ENCODE results near the gene CSMD2.
"Not testable (repeated sequence)": the region's sequence is repeated elsewhere in the genome, so short reads cannot be mapped to it uniquely, and the experiment has no call there.

The CSMD2 gene

DNA sequence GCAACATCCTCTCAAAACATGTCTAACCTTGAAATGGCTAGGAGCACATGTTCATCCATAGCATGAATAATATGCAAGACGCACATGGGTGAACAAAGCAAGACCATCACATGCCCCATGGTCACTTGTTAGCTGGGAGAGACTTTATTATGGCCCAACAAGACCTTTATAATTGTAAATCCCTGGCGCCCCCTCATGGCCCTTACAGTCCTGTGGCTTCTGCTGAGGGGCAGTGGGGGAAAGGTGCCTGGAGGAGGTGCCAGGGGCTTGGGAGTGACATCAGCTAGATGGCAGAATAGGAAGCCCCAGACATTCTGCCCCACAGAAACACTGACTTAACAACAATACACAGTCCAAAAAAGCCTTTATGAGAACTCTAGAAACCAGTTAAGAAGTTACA is 51.7 kb downstream of the CSMD2 start:
- DNase-seq (ENCODE audit: low read depth in 1 of 2, low spot score in 1 of 2): no peak

- DNase-seq (ENCODE audit: low read depth in 1 of 2, low spot score in 1 of 2): no peak
Observed at GRCh38 chr1:34108711-34109110, 56.3 kb downstream of the CSMD2 start.

DNA sequence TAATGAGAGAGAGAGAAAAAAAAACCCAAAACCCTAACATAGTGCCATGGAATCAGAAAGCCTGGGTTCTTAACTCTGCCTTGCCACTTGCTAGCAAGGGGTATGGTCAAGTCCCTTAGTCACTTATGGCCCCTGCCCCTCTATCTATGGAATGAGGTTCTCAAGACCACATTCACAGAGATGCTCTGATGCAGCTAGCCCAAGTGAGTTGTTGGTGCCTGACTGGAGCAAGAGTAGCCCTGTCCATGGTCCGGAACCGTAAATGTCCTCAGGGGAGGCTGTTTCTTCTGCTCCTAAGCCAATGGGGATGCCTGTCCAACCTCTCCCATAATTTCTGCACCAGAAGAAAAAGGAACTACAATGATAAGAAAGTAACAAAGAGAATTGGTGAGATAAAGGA is 56.8 kb downstream of the CSMD2 start:
- no peak for DNase-seq (ENCODE audit: low read depth in 1 of 2, low spot score in 1 of 2)

- no peak for DNase-seq (ENCODE audit: low read depth in 1 of 2, low spot score in 1 of 2)
Observed at GRCh38 chr1:34101151-34101550, 63.9 kb downstream of the CSMD2 start.

DNA sequence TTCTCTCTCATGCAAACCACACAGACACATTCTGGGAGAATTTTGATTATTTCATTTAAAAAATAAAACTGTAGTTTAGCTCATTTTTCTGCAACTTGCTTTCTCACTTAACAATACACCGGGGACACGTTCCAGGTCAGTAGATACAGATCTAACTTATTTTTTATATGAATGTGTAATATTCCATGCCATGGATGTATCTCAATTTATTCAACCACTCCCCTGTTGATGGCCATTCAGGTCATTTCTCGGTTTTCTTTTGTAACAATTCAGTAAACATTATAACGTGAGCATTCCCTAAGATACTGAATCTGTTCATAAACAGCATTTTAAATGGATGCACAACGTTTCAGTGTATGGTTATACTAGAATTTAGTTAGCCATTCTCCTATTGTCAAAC is 64.7 kb downstream of the CSMD2 start:
- no peak for DNase-seq (ENCODE audit: low read depth in 1 of 2, low spot score in 1 of 2)

- not testable (repeated sequence) for DNase-seq (ENCODE audit: low read depth in 1 of 2, low spot score in 1 of 2)
Observed at GRCh38 chr1:34092399-34092798, 72.6 kb downstream of the CSMD2 start.

GRCh38 chr1:34089731-34090130 is 75.3 kb downstream of the CSMD2 start:
- DNase-seq (ENCODE audit: low read depth in 1 of 2, low spot score in 1 of 2): no peak

DNA sequence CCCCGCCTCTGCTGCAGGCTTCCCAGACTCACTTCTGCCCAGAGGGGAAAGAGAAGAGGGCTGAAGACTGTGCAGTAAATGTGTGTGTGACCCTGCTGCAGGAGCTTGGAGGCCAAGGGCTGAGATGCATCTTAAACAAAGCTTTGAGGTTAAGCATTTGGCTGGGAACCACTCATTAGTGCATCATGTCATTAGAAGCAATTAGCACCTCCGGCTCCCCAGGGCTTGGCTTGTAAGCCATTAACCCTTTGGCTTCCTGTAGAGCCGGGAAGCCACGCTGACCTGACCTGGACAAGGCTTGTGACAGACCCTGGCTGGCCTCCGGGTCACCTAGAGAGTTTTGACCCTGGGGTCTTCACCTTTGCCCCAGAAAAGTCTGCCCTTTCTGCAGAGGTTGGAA is 77.0 kb downstream of the CSMD2 start:
- no peak for DNase-seq (ENCODE audit: low read depth in 1 of 2, low spot score in 1 of 2)

DNA sequence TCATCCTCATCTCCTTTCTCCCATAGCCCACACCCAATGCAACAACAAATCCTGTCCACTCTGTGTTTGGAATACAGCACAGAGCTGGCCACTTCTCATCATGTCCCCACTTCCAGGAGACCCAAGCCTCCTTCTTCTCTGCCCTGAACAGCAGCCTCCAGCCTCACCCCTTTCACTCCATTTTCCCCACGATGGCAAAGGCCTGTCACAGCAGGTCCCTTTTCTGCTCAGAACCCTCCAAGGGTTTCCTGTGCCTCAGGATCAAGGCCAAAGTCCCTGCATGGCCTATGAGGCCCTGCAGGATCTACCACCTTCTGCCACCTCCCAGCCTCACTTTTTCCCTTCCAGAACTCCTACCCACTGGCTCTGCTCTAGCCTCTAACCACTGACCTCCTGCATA is 78.5 kb downstream of the CSMD2 start:
- no peak for DNase-seq (ENCODE audit: low read depth in 1 of 2, low spot score in 1 of 2)

DNA sequence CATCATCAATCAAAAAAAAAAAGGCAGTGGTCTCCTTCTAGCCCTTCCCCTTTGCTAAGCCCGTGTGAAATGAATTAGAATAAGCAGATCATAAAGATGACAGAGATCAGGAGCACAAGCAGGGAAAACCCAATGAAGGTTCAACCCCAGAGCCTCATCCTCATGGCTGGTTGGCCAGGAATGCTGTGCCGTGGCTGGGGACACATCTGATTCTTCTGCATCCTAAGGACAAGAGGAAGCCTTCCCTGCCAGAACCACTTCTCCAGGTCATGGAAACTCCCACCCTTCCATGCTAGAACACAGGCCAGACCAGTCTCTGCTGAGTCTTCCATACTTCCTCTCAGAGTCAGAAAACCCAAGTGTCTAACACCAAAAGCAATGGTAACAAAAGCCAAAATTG is 81.1 kb downstream of the CSMD2 start:
- no peak for DNase-seq (ENCODE audit: low read depth in 1 of 2, low spot score in 1 of 2)

- DNase-seq (ENCODE audit: low read depth in 1 of 2, low spot score in 1 of 2): not testable (repeated sequence)
Observed at GRCh38 chr1:34082085-34082670, 82.9 kb downstream of the CSMD2 start.

GRCh38 chr1:34078383-34078782 is 86.6 kb downstream of the CSMD2 start:
- no peak for DNase-seq (ENCODE audit: low read depth in 1 of 2, low spot score in 1 of 2)

DNA sequence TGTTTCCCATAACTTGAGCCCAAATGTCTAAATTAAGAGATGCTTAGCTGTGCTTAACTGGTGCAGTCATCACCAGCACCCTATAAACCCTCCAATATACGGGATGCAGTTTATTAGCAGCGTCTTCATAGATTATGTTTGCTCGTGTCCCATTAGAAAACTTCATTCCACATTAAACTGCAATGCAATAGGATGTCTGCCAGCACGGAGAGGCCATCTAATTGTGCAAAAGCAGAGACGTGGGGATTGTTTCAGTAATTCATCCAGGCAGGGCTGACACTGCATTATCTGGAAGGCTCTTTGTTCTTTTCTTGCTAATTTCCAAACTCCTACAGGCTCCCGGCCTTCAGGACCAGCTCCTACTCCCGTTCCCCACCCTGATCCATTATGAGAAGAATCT is 89.5 kb downstream of the CSMD2 start:
- no peak for DNase-seq (ENCODE audit: low read depth in 1 of 2, low spot score in 1 of 2)

DNA sequence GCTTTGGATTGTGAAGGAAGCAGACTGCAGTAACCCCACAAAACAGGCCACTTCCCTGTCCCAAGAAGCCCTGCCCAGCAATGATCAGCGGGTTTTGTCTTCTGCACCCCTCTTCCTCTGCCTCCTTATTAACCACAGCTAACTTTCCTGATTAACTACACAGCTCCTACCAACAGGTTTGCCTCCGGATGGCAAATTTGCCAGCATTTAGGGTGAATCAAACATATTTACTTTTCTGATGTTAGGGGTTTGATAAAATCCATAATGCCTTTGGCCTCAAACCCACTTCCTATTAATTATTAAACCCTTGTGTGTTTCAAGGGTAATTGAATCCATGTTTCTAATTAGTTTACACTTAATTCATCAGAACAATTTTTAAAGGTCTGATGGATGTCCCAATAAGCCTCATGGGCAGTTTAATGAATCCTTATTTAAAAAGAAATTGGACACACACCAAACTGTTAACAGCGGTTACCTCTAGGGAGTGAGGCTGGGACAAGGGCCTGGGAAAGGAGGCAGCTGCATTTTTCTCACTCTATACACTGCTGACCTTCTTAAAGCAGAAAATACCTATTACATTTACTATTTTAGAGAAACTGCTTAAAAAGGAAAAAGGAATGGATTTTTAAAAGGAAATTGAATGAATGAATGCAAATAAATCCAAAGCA is 91.9 kb downstream of the CSMD2 start:
- DNase-seq (ENCODE audit: low read depth in 1 of 2, low spot score in 1 of 2): no peak

- DNase-seq (ENCODE audit: low read depth in 1 of 2, low spot score in 1 of 2): no peak
Observed at GRCh38 chr1:34070201-34070836, 94.7 kb downstream of the CSMD2 start.

DNA sequence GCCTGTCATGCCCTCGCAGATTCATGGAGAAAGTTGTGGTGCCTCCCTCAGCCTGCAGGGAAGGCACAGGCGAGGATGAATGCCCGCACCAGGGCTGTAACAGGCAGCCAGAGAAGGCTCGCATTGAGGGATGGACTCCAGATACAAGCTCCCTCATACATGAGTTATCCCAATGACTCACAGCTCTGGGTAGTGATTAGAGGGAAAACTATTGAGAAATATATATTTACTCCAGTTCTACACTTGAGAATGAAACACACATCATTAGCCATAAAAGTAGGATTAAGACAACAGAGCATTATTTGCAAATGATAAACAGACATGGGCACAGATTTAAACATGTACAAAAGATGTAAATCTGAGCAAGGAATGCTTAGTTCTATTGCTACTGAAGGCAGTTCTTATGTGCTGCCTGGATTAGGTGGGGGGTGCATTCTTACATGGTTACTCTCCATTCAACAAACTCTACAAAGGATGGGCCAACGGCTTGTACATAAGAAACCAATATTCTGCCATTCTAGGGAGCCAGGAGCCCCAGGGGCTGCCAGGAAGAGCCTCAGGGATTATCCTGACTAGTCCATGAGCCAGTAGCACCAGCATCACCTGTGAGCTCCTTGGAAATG is 97.9 kb downstream of the CSMD2 start:
- no peak for DNase-seq (ENCODE audit: low read depth in 1 of 2, low spot score in 1 of 2)

- no peak for DNase-seq (ENCODE audit: low read depth in 1 of 2, low spot score in 1 of 2)
Observed at GRCh38 chr1:34066166-34066565, 98.9 kb downstream of the CSMD2 start.

DNA sequence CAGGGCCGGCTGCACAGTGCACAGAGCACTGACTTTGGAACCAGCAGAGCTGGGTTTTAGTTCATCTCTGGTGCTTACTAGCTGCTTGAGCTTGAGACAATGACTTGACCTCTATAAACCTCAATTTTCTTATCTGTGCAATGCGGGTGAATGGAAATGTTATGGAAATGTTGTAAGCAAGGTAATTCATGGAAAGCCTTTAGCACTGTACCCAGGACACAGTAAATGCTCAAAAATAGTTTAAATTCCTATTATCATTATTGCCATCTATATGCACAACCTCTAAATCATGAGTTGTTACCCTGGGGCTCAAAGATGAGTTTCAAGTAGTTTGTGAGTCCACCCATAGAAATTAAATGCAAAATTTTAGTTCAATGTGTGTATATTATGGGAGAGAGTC is 99.5 kb downstream of the CSMD2 start:
- DNase-seq (ENCODE audit: low read depth in 1 of 2, low spot score in 1 of 2): no peak

- DNase-seq (ENCODE audit: low read depth in 1 of 2, low spot score in 1 of 2): no peak
Observed at GRCh38 chr1:34060901-34061415, 104.1 kb downstream of the CSMD2 start.

DNA sequence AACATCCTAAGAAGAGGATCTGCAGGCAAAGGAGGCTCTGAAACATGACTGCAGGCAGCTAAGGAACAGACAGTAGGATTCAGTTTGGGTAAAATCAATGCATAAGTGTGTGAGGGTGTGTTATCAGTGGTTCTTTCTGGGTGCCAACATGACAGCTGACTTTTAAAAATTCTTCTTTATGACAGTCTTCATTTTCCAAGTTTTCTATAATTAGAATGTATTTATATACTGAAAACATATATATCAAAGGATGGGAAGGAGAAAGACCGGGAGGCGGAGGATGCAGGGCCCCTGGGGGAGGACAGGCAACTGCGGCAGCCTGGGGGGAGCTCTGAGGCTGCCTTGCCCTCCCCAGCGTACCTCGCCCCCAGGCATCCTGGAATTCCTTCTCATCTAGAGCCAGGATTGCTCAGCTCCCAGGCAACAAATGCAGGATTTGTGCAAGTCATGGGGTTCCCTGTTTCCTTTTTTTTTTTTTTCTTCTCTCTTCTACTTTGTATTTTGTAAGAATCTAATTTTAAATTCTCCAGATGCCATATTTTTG is 104.8 kb downstream of the CSMD2 start:
- DNase-seq (ENCODE audit: low read depth in 1 of 2, low spot score in 1 of 2): no peak

DNA sequence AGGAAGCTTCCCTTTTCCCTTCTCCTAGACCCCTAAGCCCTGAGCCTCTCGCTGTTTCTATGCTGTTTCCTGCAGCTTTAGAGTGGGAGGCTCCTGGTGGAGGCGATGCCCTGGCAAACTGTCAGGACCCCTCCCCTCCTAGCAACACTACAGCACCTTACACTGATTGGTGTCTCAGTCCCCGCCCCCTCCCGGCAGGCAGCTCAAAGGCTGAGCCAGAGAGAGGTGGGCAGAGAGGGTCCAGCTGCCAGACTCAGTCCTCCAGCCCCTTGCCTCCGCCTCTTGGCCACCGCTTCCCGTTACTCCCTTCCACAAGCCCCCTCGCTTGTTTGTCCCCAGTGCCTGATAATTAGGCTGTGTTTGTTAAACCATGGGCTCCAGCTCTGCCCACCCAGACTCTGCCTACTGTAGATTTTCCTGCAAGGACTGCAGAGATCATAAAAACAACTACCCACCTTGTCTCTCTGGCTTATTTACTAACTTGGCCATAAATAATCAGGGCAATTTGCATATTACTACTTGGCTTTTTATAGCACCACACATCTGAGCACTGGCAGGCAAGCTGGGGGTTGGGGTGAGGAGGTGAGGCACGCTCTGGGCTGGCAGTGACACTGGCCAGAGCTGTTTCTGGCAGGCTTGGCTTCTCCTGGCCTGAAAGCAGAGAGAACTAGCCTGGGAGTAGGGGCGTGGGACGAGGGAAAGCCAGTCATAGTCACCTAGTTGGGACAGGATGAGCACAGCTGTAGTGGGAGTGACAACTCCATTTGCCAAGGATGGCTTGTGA is 107.5 kb downstream of the CSMD2 start:
- DNase-seq (ENCODE audit: low read depth in 1 of 2, low spot score in 1 of 2): no peak

Measured in stimulated activated CD4-positive, alpha-beta T cell treated with anti-CD3 and anti-CD28 coated beads, Interleukin-15, amount 100 ng/mL, for 1 hour (primary cell).